ENCODE data around the gene ADCYAP1R1.

DNA sequence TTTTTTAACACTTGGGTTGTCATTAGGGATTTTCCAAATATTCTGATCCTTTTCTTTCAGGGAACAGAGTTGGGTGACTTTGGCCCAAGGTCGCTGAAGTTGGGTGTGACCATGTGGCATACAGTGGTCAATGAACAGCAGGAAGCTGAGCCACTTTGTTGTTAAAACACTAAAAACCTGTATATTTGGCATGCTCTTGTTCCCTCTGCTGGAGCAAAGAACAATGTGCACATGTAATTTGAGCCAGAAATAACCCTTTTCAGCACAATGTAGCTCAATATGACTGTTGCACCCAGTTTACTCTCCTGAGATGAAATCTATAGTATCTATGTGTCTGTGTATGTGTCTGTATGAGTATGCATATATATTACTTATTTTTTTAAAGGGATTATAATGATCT lies 74.9 kb downstream of the ADCYAP1R1 start:
- TF ChIP-seq, protein P1, sequence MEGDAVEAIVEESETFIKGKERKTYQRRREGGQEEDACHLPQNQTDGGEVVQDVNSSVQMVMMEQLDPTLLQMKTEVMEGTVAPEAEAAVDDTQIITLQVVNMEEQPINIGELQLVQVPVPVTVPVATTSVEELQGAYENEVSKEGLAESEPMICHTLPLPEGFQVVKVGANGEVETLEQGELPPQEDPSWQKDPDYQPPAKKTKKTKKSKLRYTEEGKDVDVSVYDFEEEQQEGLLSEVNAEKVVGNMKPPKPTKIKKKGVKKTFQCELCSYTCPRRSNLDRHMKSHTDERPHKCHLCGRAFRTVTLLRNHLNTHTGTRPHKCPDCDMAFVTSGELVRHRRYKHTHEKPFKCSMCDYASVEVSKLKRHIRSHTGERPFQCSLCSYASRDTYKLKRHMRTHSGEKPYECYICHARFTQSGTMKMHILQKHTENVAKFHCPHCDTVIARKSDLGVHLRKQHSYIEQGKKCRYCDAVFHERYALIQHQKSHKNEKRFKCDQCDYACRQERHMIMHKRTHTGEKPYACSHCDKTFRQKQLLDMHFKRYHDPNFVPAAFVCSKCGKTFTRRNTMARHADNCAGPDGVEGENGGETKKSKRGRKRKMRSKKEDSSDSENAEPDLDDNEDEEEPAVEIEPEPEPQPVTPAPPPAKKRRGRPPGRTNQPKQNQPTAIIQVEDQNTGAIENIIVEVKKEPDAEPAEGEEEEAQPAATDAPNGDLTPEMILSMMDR (conservative IDR thresholded peaks at IDR 0.05), result peak; percentile 57
- no peak for TF ChIP-seq EZH2 (IDR thresholded peaks at IDR 0.05; ENCODE audit: low read depth)

All from PC-9 (cell line).